ENCODE measurements around the gene RPE65. TPM values are rescaled to one million over a fixed set of nuclear protein-coding genes. Genes with fewer than 3 reads are reported as not detected.
"Not testable (repeated sequence)": the region's sequence is repeated elsewhere in the genome, so short reads cannot be mapped to it uniquely, and the experiment has no call there.

Gene RPE65
- total and polyA plus RNA-seq, 2 of the 8 experiments (the other 6 are each of a cell fraction or from before 2014, with no cell fraction given), result not detected

DNA sequence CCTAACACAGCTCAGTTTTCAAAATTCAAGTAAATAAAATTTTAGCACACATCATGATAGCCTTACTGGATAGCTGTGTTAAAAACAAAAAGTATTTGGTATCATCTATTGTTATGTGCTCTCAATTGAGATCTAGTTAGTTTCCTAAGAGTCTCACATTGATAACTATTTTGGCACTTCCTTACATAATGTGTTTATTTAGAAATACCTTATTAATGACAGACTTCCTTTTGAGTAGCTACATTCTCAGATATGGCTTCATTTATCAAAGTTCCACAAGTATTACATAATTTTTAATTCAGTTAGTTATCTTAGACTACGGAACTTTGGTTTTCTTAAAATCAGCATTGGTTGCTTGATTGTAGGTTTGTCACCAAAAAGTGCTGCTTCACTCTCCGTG is 26.9 kb upstream of the RPE65 start:
- POLR2A ChIA-PET (ENCODE audit: partially characterized antibody); H3K23me2 ChIP-seq (ENCODE audit: low read depth, low read length); FAIRE-seq: not testable (repeated sequence)

More for the DNA sequence above, 26.9 kb upstream of the RPE65 start:
- H2BK20ac ChIP-seq (ENCODE audit: low read length); H3K27me3 ChIP-seq (replicated peaks in 1 of 4; ENCODE audit: control insufficient read depth in 3 of 4, extremely low read depth in 1 of 4, insufficient read depth in 3 of 4, low read length in 3 of 4); H3K9ac ChIP-seq (replicated peaks in 1 of 4; ENCODE audit: extremely low read depth in 1 of 4, low read depth in 3 of 4, low read length in 3 of 4); H4K5ac ChIP-seq (ENCODE audit: insufficient read length, low read depth, low read length); H3K56ac ChIP-seq (replicated peaks; ENCODE audit: insufficient read length, low read depth, low read length); H3K4me1 ChIP-seq (replicated peaks in 1 of 4; ENCODE audit: control insufficient read depth in 3 of 4, insufficient read depth in 4 of 4, low read length in 3 of 4); DNase-seq (ENCODE audit: low read depth in 1 of 2, low spot score in 2 of 2); H3K27ac ChIP-seq (ENCODE audit: low read depth, low read length); H3K4me2 ChIP-seq (ENCODE audit: insufficient read depth in 1 of 2, low read depth in 2 of 2, low read length in 2 of 2); H3K79me2 ChIP-seq (ENCODE audit: control insufficient read depth in 1 of 2, insufficient read depth in 2 of 2, low read length in 2 of 2); H3K79me1 ChIP-seq (ENCODE audit: low read depth, low read length); H3K9me3 ChIP-seq (ENCODE audit: insufficient read depth in 2 of 2, low read depth in 1 of 2, low read length in 1 of 2); H2BK120ac ChIP-seq (replicated peaks; ENCODE audit: low read depth, low read length); H2BK12ac ChIP-seq (ENCODE audit: low read depth, low read length); H2AK5ac ChIP-seq (ENCODE audit: low read depth, low read length); H4K20me1 ChIP-seq (replicated peaks in 1 of 2; ENCODE audit: control insufficient read depth in 1 of 2, insufficient read depth in 2 of 2, low read length in 2 of 2); H3K23ac ChIP-seq (ENCODE audit: insufficient read length); H3K18ac ChIP-seq (ENCODE audit: extremely low read depth, low read length); H4K91ac ChIP-seq (replicated peaks; ENCODE audit: insufficient read length, low read length); H2BK5ac ChIP-seq (ENCODE audit: low read depth, low read length); H3K14ac ChIP-seq (ENCODE audit: insufficient read length); H2BK15ac ChIP-seq (ENCODE audit: low read length); H3K4ac ChIP-seq (replicated peaks; ENCODE audit: insufficient read length, low read depth, low read length); H4K8ac ChIP-seq (ENCODE audit: extremely low read depth, insufficient read depth, low read length); H3K4me3 ChIP-seq (ENCODE audit: extremely low read depth in 1 of 4, insufficient read depth in 2 of 4, low read depth in 3 of 4, low read length in 4 of 4); H2AFZ ChIP-seq (ENCODE audit: low read length): not testable (repeated sequence)
- WGBS, 2 experiments (ENCODE audit: extremely low coverage in 1 of 2, insufficient coverage in 1 of 2, insufficient read length in 1 of 2, insufficient replicate concordance in 2 of 2, low coverage in 1 of 2, low lambda C conversion rate in 2 of 2, missing lambda C conversion rate in 1 of 2), result 96% methylated on average over 2 of the region's 2 CpGs; no CpG with 5 or more reads in 1 of the 2 experiments
- CTCF ChIA-PET (ENCODE audit: partially characterized antibody), result interaction anchor here (0.7 to 1.3 kb wide), 3 partner anchors 15 to 356 kb away, joined by 3 to 4 read pairs (median 3); no protein-coding TSS in a partner anchor
- H3K36me3 ChIP-seq (ENCODE audit: control insufficient read depth in 2 of 4, insufficient read depth in 4 of 4, low read length in 3 of 4), result peaks cover 9 to 42% (median 22%) of the 10 kb centered on the region in 4 experiments

Data from H1 (cell line).